GM18517 (cell line): ENCODE results near the gene CBX4.

ENCODE experiments used
- ATAC-seq: cut with Tn5 transposase; IDR thresholded peaks from one replicate; pipeline ENCODE4 v1.9.1; 2021; ENCODE audit warnings: mild to moderate bottlenecking, moderate library complexity; ENCODE audit not compliant: unreplicated experiment

CBX4 gene

DNA sequence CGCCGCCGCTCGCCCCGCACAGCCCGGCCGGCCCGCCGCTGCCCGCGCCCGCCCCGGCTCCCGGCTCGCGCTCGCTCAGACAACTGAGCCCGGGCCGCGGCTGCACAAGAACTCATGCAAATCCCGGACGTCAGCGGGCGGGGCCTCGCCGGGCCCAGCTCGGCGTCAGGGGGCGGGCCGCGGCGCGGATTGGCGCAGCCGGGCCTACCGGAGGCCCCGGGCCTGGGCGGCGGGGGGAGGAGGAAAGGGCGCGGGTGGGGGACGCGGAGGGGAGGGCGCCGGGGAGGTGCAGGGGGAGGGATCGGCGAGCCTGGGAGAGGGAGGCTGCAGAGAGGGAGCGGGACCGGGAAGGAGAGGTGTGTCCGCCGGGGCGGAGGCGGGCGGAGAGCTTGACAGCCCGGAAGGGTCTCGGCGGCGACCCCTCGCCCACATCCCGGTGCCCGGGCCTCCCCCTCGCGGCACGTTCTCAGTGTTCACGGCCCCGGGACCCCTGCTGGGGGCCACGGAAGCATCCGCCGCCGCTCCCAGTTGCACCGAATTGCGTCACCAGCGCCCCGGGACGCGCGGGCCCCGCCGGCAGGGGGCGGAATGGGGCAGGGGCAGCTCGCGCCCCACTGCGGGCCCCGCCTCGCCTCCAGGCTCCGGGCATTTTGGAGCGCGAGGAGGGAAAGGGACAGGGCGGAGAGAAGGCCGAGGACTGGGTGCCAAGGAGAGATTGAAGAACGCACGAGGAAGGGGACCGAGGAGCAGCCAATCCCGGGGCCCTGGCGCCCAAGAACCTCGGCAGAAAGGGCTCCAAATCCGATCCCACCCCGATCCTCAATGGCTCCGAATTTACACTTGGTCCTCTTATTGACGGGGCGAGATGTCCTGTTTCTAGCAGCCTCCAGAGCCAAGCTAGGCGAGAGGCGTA, at the start of gene CBX4:
Gene CBX4 (minus strand): TSS at position 85 of the 913 bp plus-strand sequence. CDS start 189 bp downstream, outside the sequence.
- peak; percentile 40 for ATAC-seq

DNA sequence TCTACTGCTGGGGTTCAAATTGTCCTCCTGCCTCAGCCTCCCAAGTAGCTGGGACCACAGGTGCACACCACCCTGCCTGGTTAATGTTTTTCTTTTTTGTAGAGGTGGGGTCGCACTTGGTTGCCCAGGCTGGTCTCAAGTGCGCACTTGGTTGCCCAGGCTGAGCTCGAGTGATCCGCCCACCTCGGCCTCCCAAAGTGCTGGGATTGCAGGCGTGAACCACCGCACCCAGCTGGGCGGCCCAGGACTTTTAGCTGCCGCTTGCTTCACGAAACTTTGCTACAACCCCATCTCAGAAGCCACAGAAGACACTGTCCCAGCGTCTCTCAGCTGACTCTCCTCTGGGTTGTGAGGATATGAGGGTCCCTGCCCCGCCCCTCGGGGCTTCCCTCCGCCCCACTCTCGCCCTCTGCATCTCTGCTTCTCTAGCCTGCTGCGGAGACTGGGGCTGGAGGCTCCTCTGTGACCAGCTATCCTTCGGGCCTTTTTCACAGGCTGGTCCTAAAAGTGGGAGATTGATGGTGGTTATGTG, 48.8 kb upstream of the CBX4 start:
- ATAC-seq = no peak

DNA sequence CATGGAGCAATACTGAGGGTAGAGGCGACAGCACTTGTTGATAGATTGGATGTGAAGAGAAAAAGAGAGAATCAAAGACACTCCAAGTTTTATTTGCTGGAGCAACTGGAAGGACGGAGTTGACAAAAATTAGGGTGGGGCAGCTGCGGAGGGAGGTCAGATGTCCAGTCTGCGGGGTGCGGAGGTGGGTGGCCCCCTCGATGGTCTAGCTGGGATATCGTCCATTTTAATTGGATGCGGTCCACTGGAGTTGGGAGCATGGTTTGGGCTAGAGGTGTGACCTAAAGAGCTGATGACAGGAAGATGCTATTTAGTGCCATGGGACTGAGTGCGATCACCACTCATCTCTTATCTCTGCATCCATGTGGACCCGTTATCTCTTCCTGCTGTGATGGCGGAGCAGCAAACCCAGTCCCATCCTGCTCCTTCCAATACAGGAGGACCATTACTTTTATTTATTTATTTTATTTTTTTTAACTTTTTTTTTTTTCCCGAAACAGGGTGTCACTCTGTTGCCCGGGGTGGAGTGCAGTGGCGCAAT, 48.3 kb upstream of the CBX4 start:
- ATAC-seq = no peak

DNA sequence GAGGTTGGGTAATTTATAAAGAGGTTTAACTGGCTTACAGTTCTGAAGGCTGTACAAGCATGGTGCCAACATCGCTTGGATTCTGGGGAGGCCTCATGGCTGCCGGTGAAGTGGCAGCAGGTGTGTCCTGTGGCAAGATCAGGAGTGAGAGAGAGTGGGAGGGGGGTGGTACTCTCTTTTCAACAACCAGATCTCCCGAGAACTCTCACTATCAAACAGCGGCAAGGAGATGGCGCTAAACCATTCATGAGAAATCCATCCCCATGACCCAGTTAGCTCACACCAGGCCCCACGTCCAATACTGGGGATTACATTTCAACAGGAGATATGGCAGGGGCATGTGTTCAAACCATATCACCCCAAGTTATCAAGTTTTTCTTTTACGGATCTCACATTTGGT, 44.0 kb upstream of the CBX4 start:
- no peak for ATAC-seq

DNA sequence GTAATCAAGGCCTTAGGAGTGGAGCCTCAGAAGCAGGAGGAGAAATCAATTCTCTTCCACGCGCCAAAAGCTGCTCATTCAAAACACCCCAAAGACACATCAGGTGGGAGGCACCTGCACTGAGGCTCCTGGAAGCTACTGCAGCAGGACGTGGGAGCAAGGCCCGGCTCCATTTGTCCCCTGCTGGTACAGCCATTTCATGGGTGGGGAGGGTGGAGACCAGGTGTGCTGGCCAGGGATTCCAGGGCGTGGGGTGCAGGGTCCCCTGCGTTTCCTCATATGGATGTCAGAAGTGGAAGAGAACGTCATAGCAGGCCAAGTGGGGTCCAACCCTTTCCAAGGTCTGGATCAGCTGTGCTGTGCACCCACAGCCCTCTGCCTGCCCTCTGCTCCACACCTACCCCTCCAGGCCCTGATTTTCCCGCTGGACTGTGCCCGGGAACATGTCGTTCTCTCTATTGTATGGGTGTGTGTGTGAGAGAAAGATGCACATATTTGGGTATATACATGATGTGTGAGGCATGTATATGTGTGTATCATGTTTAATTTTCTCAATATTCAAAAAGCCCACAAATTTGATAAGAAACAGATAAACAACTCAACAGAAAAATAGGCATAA, 39.2 kb upstream of the CBX4 start:
- ATAC-seq = no peak

DNA sequence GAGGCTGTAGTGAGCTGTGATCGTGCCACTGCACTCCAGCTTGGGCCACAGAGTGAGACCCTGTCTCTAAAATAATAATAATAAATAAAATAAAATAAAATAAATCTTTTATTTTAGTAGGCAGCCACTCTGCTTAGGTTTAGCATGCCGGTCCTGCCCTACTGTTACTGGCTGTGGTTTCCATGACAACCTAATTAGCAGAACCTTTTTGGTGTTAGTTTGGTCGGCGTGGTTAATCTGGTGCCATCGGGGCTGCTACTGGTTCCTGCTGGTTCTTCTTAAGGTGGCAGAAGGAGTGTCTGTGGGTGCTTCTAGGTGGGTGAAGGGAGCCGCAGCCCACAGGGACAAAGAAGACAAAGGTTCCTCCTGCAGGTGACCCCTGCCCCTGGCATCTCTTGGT, 37.8 kb upstream of the CBX4 start:
- no peak for ATAC-seq

DNA sequence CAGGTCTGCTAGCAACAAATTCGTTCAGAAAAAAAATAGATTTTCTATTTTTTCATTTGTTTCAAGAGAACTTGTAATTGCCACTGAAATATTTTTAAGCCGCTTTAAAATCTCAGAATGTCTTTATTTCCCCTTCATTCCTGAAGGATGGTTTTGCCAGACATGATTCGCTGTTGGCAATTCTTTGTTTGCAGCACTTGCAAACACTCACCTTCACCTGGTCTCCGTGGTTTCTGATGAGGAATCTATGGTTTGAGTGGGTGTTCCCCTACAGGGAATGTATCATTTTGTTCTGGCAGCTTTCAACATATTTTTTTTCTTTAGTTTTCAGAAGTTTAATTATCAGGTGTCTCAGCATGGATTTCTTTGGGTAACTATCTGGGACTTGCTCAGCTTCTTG, 36.3 kb upstream of the CBX4 start:
- no peak for ATAC-seq

DNA sequence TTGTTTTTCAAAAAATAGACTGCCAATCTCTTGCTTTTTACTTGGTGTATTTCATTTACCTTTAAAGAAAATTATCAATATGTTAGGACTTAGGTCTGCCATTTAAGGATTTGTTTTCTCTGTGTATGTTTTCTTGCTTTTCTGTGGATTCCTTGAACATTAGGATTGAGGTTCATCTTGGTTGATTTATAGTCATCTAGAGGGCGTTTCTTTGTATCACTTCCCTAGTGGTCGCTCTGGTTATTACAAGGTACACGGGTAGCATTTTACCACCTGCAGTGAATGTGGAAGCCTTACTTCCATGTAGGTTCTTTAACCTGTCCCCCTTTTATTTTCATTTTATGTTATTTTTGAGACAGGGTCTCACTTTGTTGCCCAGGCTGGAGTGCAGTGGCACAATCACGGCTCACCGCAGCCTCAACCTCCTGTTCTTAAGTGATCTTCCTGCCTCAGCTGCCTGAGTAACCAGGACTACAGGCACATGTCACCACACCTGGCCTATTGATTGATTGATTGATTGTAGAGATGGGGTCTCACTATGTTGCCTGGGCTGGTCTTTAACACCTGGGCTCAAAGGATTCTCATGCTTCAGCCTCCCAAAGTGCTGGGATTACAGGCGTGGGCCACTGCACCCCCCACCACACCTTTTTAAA, 35.2 kb upstream of the CBX4 start:
- ATAC-seq = no peak

DNA sequence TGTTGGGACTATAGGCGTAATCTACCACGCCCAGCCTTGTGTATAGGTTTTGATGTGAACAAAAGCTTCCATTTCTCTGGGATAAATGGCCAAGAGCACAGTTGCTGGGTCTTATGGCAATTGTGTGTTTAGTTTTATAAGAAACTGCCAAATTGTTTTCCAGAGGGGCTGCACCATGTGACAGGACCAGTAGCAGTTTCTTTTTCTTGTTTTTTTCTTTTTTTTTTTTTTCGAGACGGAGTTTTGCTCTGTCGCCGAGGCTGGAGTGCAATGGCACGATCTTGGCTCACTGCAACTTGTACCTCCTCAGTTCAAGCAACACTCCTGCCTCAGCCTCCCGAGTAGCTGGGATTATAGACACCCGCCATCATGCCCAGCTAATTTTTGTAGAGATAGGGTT, 34.3 kb upstream of the CBX4 start:
- ATAC-seq = no peak

DNA sequence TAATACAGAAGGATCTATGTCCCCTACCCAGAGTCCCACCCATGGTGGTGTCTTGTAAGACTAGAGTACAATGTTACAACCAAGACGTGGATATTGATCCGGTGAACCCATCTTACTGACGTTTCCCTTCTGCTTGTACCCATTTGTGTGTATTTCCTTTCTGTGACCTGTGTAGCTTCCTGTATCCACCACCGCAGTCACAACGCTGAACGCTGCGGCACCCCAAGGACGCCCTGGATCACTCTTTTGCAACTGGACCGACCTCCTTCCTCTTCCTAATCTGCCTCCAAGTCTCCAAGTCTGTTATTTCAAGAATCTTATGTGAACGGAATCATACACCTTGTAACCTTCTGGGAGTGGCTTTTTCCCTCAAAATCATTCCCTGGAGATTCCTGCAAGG, 33.5 kb upstream of the CBX4 start:
- ATAC-seq = no peak

DNA sequence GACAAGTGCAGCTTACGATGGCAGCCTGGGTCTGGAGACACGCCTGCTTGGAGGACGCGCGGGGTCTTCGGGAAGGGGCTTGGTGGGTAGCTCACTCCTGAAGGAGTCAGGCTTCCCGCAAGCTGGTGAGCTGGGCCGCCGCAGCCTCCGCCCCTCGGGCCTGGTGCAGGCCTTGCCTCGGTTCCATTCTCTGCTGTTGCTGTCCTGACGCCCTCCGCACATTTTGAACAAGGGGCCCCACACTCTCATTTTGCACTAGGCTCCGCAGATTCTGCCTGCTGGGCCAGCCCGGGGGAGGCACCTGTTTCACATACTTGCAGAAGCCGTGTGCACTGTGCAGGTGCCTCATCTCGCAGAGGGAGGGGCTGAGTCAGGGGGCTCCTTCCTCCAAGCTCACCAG, 31.9 kb upstream of the CBX4 start:
- no peak for ATAC-seq

DNA sequence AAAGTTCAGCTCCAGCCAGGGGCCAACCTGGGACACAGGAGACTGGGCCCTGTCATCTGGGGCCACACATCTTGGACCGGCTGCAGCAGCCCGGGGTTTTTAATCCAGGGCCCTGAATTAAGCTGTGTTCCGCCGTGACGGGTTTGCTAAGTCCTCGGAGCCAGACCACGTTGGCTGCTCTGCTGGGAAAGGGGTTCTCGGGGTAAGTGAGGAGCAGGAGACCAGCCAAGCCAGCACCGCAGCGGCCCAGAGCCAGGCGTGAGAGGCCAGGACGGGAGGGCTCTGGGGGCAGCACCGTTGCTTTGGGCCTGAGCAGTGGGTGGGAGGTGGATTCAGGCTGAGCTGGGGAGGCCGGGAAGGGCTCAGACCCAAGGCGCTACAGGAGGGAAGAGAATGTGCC, 31.3 kb upstream of the CBX4 start:
- ATAC-seq = no peak

DNA sequence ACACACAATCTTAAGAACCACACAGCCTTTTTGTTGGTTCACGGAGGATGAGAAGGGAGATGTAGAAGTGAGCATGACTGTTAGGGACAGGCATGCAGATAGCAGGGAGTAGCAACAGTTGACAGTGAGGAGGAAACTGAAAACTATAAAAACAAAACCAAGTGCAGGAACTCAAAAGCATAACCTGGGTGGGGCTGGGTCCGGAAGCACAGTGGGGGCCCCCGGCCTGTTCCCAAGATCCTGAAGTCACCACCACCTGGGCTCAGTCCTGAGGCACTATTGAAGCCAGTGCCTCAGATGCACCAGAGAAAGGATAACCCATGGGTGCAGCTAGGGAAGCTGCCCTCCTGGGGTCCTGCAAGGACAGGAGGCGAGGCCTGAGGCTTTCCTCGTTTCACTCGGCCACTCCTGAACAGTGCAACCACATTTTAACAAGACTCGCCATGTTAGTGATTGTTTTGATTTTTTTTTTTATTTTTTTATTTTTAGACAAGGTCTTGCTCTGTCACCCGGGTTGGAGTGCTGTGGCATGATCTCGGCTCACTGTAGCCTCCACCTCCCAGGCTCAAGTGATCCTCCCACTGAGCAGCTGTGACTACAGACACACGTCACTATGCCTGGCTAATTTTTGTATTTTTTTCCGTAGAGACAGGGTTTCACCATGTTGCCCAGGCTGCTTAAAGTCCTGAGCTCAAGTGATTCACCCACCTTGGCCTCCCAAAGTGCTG, 27.7 kb upstream of the CBX4 start:
- ATAC-seq = no peak

DNA sequence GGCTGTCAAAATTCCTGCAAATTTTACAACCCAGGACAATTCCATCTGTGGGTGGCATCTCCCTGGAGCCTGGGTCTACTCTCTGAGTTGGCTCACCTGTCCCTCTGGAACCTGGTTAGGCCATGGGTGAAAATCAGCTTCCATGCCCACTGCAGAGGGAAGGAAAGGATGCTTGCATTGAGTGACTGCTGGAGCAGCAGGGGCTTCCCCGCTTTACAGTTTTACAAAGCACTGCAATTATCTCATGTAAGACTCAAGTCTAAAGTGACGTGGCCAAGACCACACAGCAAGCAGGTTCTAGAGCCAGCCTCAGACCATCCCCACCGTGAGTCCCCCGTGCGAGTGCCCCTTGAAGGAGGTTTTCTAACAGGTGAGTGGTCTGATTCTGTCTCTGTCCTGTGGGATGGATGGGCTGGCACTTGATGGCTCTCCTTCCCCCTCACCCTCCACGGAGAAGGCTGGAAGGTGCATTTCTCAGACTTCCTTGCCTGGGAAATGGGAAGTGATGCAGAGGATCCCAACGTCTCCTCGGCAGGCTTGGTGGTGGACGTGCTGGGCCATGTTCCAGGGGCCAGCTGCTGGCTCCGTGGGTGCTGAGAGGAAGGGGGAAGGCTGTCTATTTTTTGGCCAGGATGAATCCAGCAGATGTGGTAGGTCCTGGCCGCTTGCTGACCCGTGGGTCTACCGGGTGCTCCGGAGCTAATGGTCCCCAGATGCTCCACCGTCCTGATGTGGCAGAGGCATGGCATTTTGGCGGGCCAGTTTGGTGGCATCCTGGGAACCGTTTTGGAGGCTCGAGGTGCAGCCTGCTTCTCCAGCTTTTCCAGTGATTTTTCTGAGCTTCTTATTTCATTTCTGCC, 26.3 kb upstream of the CBX4 start:
- no peak for ATAC-seq

DNA sequence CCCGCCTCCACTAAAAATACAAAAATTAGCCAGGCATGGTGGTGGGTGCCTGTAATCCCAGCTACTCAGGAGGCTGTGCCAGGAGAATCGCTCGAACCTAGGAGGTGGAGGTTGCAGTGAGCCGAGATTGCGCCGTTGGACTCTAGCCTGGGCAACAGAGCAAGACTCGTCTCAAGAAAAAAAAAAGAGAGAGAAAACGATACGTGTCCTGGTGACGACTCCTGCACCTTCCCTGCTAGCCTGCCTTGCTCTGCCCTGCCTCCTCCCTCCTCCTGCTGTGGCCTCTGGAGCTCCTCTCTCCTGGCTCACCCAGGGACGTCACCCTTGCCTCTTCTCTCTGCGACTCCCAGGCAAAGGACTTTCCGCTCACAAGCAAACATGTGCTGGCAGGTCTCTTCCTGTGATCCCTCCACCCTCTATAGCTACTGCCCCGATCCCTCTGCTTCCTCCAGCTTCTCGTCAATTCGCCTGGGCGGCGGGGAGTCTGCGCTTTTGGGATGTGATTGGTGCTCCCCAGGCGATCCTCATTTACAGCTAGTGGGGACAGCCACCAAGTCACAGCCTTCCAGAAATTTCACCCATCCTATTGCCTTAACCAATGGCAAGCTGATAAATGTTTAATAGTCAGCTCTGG, 25.5 kb upstream of the CBX4 start:
- ATAC-seq = no peak

DNA sequence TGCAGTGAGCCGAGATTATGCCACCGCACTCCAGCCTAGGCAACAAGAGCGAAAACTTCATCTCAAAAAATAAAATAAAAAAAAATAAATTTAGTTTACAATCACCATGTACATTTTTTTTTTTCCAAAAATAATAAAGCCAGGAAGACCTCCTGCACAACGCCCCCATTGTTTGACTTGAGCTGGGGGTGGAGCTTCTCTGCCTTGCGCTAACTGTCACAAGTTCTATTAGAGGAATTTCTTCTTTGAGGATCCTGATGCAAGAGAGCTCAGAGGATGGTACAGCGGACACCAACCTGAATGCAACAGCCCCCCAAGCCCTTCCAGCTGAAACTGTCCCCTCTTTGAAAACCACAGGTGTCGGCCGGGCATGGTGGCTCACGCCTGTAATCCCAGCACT, 24.9 kb upstream of the CBX4 start:
- ATAC-seq = no peak

DNA sequence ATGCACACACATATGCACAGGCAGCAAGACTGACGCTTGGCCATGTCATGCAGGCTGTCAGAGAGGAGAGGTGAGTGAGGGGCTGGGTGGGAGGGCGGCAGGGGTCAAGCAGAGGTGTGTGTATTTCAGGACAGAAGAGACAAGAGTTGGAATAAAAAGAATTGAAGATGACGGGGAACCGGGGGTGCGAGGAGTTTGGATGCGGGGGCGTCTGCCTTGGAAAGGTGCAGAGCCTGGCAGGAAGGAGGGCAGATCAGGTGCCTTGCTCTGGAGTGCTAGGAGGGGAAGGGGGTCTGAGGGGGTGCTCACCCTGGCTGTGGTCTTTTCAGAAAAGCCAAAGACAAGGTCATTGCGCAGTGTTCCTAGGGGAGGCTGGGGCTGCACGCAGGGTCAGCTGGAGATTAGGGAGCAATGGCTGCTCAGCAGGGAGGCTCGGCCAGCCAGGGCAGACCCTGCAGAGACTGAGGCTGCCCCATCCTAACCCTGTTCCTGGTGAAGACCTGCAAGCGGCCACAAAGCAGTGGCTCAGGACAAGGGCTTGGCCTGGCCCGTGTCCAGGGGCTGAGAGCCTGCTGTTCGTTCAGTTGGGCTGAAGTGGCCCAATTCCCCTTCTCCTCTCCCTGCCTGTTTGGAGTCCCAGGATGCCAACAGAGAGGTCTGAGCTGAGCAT, 23.7 kb upstream of the CBX4 start:
- no peak for ATAC-seq

DNA sequence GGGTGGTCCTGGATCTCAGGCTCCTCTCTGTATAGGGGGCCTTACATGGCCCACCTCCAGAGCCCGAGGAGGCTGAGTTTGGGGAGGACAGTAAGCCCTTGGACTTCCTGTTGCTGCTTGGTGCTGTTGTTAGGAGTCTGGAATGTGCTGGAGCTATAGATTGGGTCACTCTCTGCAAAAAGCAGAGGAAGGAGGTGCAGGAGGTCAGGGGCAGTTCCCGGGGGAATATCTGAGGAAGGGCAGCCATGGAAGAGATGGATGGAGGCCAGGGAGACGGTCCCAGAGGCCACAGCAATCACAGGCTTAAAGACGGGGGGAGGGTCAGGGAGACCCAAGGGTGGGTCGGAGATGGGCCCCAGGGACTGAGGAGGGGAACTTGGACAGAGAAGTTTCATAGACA, 23.0 kb upstream of the CBX4 start:
- no peak for ATAC-seq
